H1 (cell line): ENCODE data around the gene LYPD6. TPM values are rescaled to one million over a fixed set of nuclear protein-coding genes. Genes with fewer than 3 reads are reported as not detected.
"Not testable (repeated sequence)": the region's sequence is repeated elsewhere in the genome, so short reads cannot be mapped to it uniquely, and the experiment has no call there.

Experiments
- CTCF ChIA-PET: fragments of 300-600 bp; sonication (Branson Sonifier 250); formaldehyde crosslinking; loops from one replicate; lab custom pipeline; 2021; ENCODE audit not compliant: partially characterized antibody; lab: Charles Lee
- POLR2A ChIA-PET: fragments of 300-600 bp; sonication (Branson Sonifier 250); formaldehyde crosslinking; loops from one replicate; lab custom pipeline; 2021; ENCODE audit warnings: inconsistent platforms; ENCODE audit not compliant: partially characterized antibody; lab: Charles Lee
- DNase-seq, 2 experiments: peaks; one replicate each; pipeline versions ENCODE4 v3.0.0 to v3.0.0-alpha.2; 2010 to 2022; ENCODE audit warnings: low spot score in 2 of 2, low read depth in 1 of 2, mixed read lengths in 1 of 2
- FAIRE-seq: peaks from 2 replicates; lab custom pipeline; 2011; peaks lifted over from hg19 to GRCh38; lab: Jason Lieb, UNC
- H2AFZ ChIP-seq: 2 replicates; pipeline ENCODE4 v1.8.1; 2012; ENCODE audit warnings: low read length, inconsistent platforms
- H2AK5ac ChIP-seq: 2 replicates; pipeline ENCODE4 v1.6.1; 2013; ENCODE audit warnings: low read depth, low read length
- H2BK120ac ChIP-seq: replicated peaks from 2 replicates; pipeline ENCODE3; 2013; ENCODE audit warnings: low read depth, low read length, inconsistent platforms
- H2BK12ac ChIP-seq: 2 replicates; pipeline ENCODE4 v1.6.1; 2013; ENCODE audit warnings: low read depth, low read length
- H2BK15ac ChIP-seq: 2 replicates; pipeline ENCODE4 v1.6.1; 2013; ENCODE audit warnings: low read length
- H2BK20ac ChIP-seq: 2 replicates; pipeline ENCODE4 v1.6.1; 2013; ENCODE audit warnings: low read length
- H2BK5ac ChIP-seq: 2 replicates; pipeline ENCODE4 v1.6.1; 2013; ENCODE audit warnings: low read depth, low read length
- H3K14ac ChIP-seq: 2 replicates; pipeline ENCODE4 v1.6.1; 2013; ENCODE audit warnings: inconsistent platforms; ENCODE audit not compliant: insufficient read length
- H3K18ac ChIP-seq: 2 replicates; pipeline ENCODE4 v1.6.1; 2013; ENCODE audit warnings: low read length; ENCODE audit errors: extremely low read depth
- H3K23ac ChIP-seq: 2 replicates; pipeline ENCODE4 v1.6.1; 2013; ENCODE audit warnings: inconsistent platforms; ENCODE audit not compliant: insufficient read length
- H3K23me2 ChIP-seq: 2 replicates; pipeline ENCODE4 v1.6.1; 2013; ENCODE audit warnings: low read depth, low read length
- H3K27ac ChIP-seq: 2 replicates; pipeline ENCODE4 v1.6.1; 2011; ENCODE audit warnings: low read depth, low read length, inconsistent platforms
- H3K27me3 ChIP-seq, 4 experiments: replicated peaks in 1 of 4; 1 replicate in 1 of 4; 2 replicates in 3 of 4; pipeline versions ENCODE4 v1.6.1 to v1.8.1; 2011 to 2013; ENCODE audit warnings: low read length in 3 of 4, mild to moderate bottlenecking in 3 of 4, inconsistent platforms in 2 of 4, mixed read lengths in 2 of 4, moderate library complexity in 1 of 4; ENCODE audit not compliant: control insufficient read depth in 3 of 4, insufficient read depth in 3 of 4; ENCODE audit errors: extremely low read depth in 1 of 4
- H3K36me3 ChIP-seq, 4 experiments: 2 replicates each; pipeline versions ENCODE4 v1.6.1 to v1.8.1; 2011 to 2013; ENCODE audit warnings: mild to moderate bottlenecking in 4 of 4, low read length in 3 of 4, moderate library complexity in 2 of 4, control low read depth in 1 of 4, inconsistent platforms in 1 of 4; ENCODE audit not compliant: insufficient read depth in 4 of 4, control insufficient read depth in 2 of 4
- H3K4ac ChIP-seq: replicated peaks from 2 replicates; pipeline ENCODE3; 2013; ENCODE audit warnings: low read length, low read depth, mixed read lengths, inconsistent platforms; ENCODE audit not compliant: insufficient read length
- H3K4me1 ChIP-seq, 4 experiments: replicated peaks in 1 of 4; 1 replicate in 1 of 4; 2 replicates in 3 of 4; pipeline versions ENCODE4 v1.6.1 to v1.8.1; 2011 to 2013; ENCODE audit warnings: low read length in 3 of 4, inconsistent platforms in 2 of 4, mixed read lengths in 1 of 4; ENCODE audit not compliant: insufficient read depth in 4 of 4, control insufficient read depth in 3 of 4
- H3K4me2 ChIP-seq, 2 experiments: 2 replicates each; pipeline versions ENCODE4 v1.6.1 to v1.8.1; 2011 to 2013; ENCODE audit warnings: low read depth in 2 of 2, low read length in 2 of 2, control low read depth in 1 of 2, inconsistent platforms in 1 of 2, mild to moderate bottlenecking in 1 of 2; ENCODE audit not compliant: insufficient read depth in 1 of 2
- H3K4me3 ChIP-seq, 4 experiments: fragments of 200-600, 300-600 bp in 1 of 4; sonication (generic), shearing (Covaris generic), sonication (Bioruptor Twin) in 1 of 4; 2 replicates each; pipeline versions ENCODE4 v1.5.1 to v1.8.1; 2011 to 2016; ENCODE audit warnings: low read length in 4 of 4, low read depth in 3 of 4, control low read depth in 2 of 4, inconsistent platforms in 2 of 4, mild to moderate bottlenecking in 2 of 4, mixed read lengths in 1 of 4, moderate library complexity in 1 of 4; ENCODE audit not compliant: insufficient read depth in 2 of 4; ENCODE audit errors: extremely low read depth in 1 of 4
- H3K56ac ChIP-seq: replicated peaks from 2 replicates; pipeline ENCODE3; 2013; ENCODE audit warnings: low read depth, mild to moderate bottlenecking, mixed read lengths, low read length, inconsistent platforms; ENCODE audit not compliant: insufficient read length
- H3K79me1 ChIP-seq: 2 replicates; pipeline ENCODE4 v1.6.1; 2013; ENCODE audit warnings: low read depth, low read length, control low read depth
- H3K79me2 ChIP-seq, 2 experiments: 2 replicates each; pipeline versions ENCODE4 v1.6.1 to v1.8.1; 2012 to 2013; ENCODE audit warnings: low read length in 2 of 2, mild to moderate bottlenecking in 2 of 2, inconsistent platforms in 1 of 2; ENCODE audit not compliant: insufficient read depth in 2 of 2, control insufficient read depth in 1 of 2
- H3K9ac ChIP-seq, 4 experiments: replicated peaks in 1 of 4; 1 replicate in 1 of 4; 2 replicates in 3 of 4; pipeline versions ENCODE4 v1.6.1 to v1.8.1; 2011 to 2013; ENCODE audit warnings: low read depth in 3 of 4, low read length in 3 of 4, control low read depth in 2 of 4, mild to moderate bottlenecking in 2 of 4, moderate library complexity in 2 of 4, inconsistent platforms in 1 of 4; ENCODE audit errors: extremely low read depth in 1 of 4
- H3K9me3 ChIP-seq, 2 experiments: 2 replicates each; pipeline versions ENCODE4 v1.6.1 to v1.8.1; 2012 to 2013; ENCODE audit warnings: mild to moderate bottlenecking in 2 of 2, moderate library complexity in 2 of 2, control low read depth in 1 of 2, inconsistent platforms in 1 of 2, low read depth in 1 of 2, low read length in 1 of 2, mixed read lengths in 1 of 2; ENCODE audit not compliant: insufficient read depth in 2 of 2
- H4K20me1 ChIP-seq, 2 experiments: replicated peaks in 1 of 2; 2 replicates each; pipeline versions ENCODE3 to v1.8.1; 2011 to 2013; ENCODE audit warnings: inconsistent platforms in 2 of 2, low read length in 2 of 2, mild to moderate bottlenecking in 1 of 2; ENCODE audit not compliant: insufficient read depth in 2 of 2, control insufficient read depth in 1 of 2
- H4K5ac ChIP-seq: 2 replicates; pipeline ENCODE4 v1.6.1; 2013; ENCODE audit warnings: low read length, low read depth, mixed read lengths, inconsistent platforms; ENCODE audit not compliant: insufficient read length
- H4K8ac ChIP-seq: 2 replicates; pipeline ENCODE4 v1.8.0; 2013; ENCODE audit warnings: mild to moderate bottlenecking, moderate library complexity, low read length, inconsistent platforms; ENCODE audit not compliant: insufficient read depth; ENCODE audit errors: extremely low read depth
- H4K91ac ChIP-seq: replicated peaks from 2 replicates; pipeline ENCODE3; 2013; ENCODE audit warnings: low read length, mixed read lengths, inconsistent platforms; ENCODE audit not compliant: insufficient read length
- WGBS, 2 experiments: shearing (Covaris generic) in 1 of 2; methylation state at CpG; one replicate each; pipeline versions ENCODE4 v1.1.6 to v1.1.7; 2013 to 2015; ENCODE audit warnings: low lambda C conversion rate in 2 of 2, mixed read lengths in 2 of 2, inconsistent platforms in 1 of 2, low coverage in 1 of 2, missing lambda C conversion rate in 1 of 2; ENCODE audit not compliant: insufficient replicate concordance in 2 of 2, insufficient coverage in 1 of 2, insufficient read length in 1 of 2; ENCODE audit errors: extremely low coverage in 1 of 2, missing lambda C conversion rate in 1 of 2; 5-methylcytosine and 5-hydroxymethylcytosine counted together
- polyA plus RNA-seq, 7 experiments: library from polyadenylated mRNA; depleted of rRNA in 3 of 7; stranded (reverse) in 5 of 7; unstranded in 2 of 7; fragments of >200 nt in 5 of 7; fragments of 200-250 nt in 2 of 7; gene quantifications; 1 replicate in 5 of 7; 2 replicates in 1 of 7; 4 replicates in 1 of 7; pipeline versions ENCODE4 v1.2.1 to v1.2.3, GENCODE V29; 2011 to 2013; ENCODE audit warnings: missing spikeins in 2 of 7, mixed read lengths in 2 of 7
- total RNA-seq: library from RNA; stranded (reverse); fragmentation: NEBNext Ultra II Directional; extraction: Animal tissue kit (Norgen Biotek cat#: 25700); gene quantifications from 2 replicates; pipeline ENCODE4 v1.2.1, GENCODE V29; 2021

Gene LYPD6
- total and polyA plus RNA-seq, 2 of the 8 experiments (the other 6 are each of a cell fraction or from before 2014, with no cell fraction given), result 5.6 to 8.9 TPM

DNA sequence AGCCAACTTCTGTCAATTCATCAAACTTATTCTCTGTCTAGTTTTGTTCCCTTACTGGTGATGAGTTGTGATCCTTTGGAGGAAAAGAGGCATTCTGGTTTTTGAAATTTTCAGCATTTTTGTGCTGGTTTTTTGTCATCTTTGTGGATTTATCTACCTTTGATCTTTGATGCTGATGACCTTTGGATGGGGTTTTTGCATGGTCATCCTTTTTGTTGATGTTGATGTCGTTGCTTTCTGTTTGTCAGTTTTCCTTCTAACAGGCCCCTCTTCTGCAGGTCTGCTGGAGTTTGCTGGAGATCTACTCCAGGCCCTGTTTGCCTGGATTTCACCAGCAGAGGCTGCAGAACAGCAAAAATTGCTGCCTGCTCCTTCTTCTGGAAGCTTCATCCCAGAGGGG lies 168.8 kb downstream of the LYPD6 start:
- H3K27me3 ChIP-seq, H3K23ac ChIP-seq, H3K4me3 ChIP-seq, H4K20me1 ChIP-seq, DNase-seq, H3K36me3 ChIP-seq, POLR2A ChIA-PET, H3K4ac ChIP-seq, H3K14ac ChIP-seq, H3K27ac ChIP-seq, H2BK5ac ChIP-seq, H2BK20ac ChIP-seq, H3K23me2 ChIP-seq, FAIRE-seq, H2AFZ ChIP-seq, H4K8ac ChIP-seq, H3K4me2 ChIP-seq, H3K79me2 ChIP-seq, H2BK120ac ChIP-seq, H3K9ac ChIP-seq, H3K56ac ChIP-seq, H2AK5ac ChIP-seq, H3K9me3 ChIP-seq, H4K5ac ChIP-seq, H3K18ac ChIP-seq, H3K79me1 ChIP-seq, H2BK12ac ChIP-seq, H4K91ac ChIP-seq, H2BK15ac ChIP-seq, H3K4me1 ChIP-seq: not testable (repeated sequence)
- CTCF ChIA-PET, result interaction anchor here (0.7 to 1.4 kb wide), 3 partner anchors 9 to 458 kb away, joined by 3 to 4 read pairs (median 3); no protein-coding TSS in a partner anchor
- WGBS, 2 experiments, result 94% methylated on average over 1 of the region's 1 CpG; no CpG with 5 or more reads in 1 of the 2 experiments

DNA sequence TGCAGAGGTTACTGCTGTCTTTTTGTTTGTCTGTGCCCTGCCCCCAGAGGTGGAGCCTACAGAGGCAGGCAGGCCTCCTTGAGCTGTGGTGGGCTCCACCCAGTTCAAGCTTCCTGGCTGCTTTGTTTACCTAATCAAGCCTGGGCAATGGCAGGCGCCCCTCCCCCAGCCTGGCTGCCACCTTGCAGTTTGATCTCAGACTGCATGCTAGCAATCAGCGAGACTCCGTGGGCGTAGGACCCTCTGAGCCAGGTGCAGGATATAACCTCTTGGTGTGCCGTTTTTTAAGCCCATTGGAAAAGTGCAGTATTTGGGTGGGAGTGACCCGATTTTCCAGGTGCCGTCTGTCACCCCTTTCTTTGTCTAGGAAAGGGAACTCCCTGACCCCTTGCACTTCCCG lies 176.4 kb downstream of the LYPD6 start:
- H3K79me1 ChIP-seq, H4K5ac ChIP-seq, H3K27ac ChIP-seq, H3K9me3 ChIP-seq, H3K9ac ChIP-seq, H3K4ac ChIP-seq, H2AFZ ChIP-seq, H3K79me2 ChIP-seq, FAIRE-seq, POLR2A ChIA-PET, H3K23me2 ChIP-seq, H4K20me1 ChIP-seq, H4K91ac ChIP-seq, H2BK12ac ChIP-seq, H3K27me3 ChIP-seq, H2BK5ac ChIP-seq, H2BK15ac ChIP-seq, H2AK5ac ChIP-seq, H2BK20ac ChIP-seq, H3K23ac ChIP-seq, H3K14ac ChIP-seq, H3K4me1 ChIP-seq, H4K8ac ChIP-seq, H3K56ac ChIP-seq, H3K4me2 ChIP-seq, H3K36me3 ChIP-seq, H2BK120ac ChIP-seq, H3K4me3 ChIP-seq: not testable (repeated sequence)
- H3K18ac ChIP-seq, result peak overlapping the region; percentile 48; the same call in 1 of the 2 replicates
- CTCF ChIA-PET, result interaction anchor here (0.8 kb wide), 1 partner anchor 82 kb away, joined by 3 read pairs; no protein-coding TSS in a partner anchor
- 87% methylated on average over 8 of the region's 8 CpGs; no CpG with 5 or more reads in 1 of the 2 experiments for WGBS, 2 experiments
- peak in 1 of 2 experiments; percentile 60 for DNase-seq
